Stimulated activated CD4-positive, alpha-beta T cell treated with anti-CD3 and anti-CD28 coated beads, Interleukin-1b, Interleukin-23, amount 100 ng/mL, for 1 hour (primary cell): Measurements from ENCODE around the gene EFNB1.

Experiments used
- DNase-seq, 2 donors: peaks; one replicate each; pipeline ENCODE4 v3.0.0-alpha.2; 2020; ENCODE audit warnings: low read depth in 2 of 2

Gene EFNB1

GRCh38 chrX:68843992-68844391, 15.2 kb downstream of the EFNB1 start:
- DNase-seq = no peak

GRCh38 chrX:68844581-68844980, 15.8 kb downstream of the EFNB1 start:
- DNase-seq = no peak

GRCh38 chrX:68846536-68846935, 17.7 kb downstream of the EFNB1 start:
- DNase-seq = no peak

GRCh38 chrX:68847172-68847571, 18.4 kb downstream of the EFNB1 start:
- no peak for DNase-seq

- DNase-seq = no peak
These were observed 19.5 kb downstream of the EFNB1 start for GRCh38 chrX:68848189-68848940.

- no peak for DNase-seq
These were observed 22.3 kb downstream of the EFNB1 start for GRCh38 chrX:68851082-68851481.

GRCh38 chrX:68852046-68852445, 23.2 kb downstream of the EFNB1 start:
- no peak for DNase-seq

- DNase-seq = no peak
These were observed 24.9 kb downstream of the EFNB1 start for GRCh38 chrX:68853665-68854251.

- DNase-seq = no peak
These were observed 36.5 kb downstream of the EFNB1 start for GRCh38 chrX:68865300-68865699.

GRCh38 chrX:68865926-68866325, 37.1 kb downstream of the EFNB1 start:
- no peak for DNase-seq

GRCh38 chrX:68867458-68868112, 38.8 kb downstream of the EFNB1 start:
- DNase-seq = no peak

GRCh38 chrX:68868316-68868715, 39.5 kb downstream of the EFNB1 start:
- DNase-seq = no peak

GRCh38 chrX:68868902-68869800, 40.3 kb downstream of the EFNB1 start:
- no peak for DNase-seq

GRCh38 chrX:68870357-68870756, 41.5 kb downstream of the EFNB1 start:
- no peak for DNase-seq

GRCh38 chrX:68872171-68872570, 43.4 kb downstream of the EFNB1 start:
- DNase-seq = no peak

- no peak for DNase-seq
These were observed 45.3 kb downstream of the EFNB1 start for GRCh38 chrX:68874076-68874475.

GRCh38 chrX:68876731-68877130, 47.9 kb downstream of the EFNB1 start:
- DNase-seq = no peak

GRCh38 chrX:68877606-68878005, 48.8 kb downstream of the EFNB1 start:
- DNase-seq = no peak

GRCh38 chrX:68878977-68879645, 50.3 kb downstream of the EFNB1 start:
- no peak for DNase-seq

- DNase-seq = no peak
These were observed 52.2 kb downstream of the EFNB1 start for GRCh38 chrX:68880846-68881552.

GRCh38 chrX:68881911-68882310, 53.1 kb downstream of the EFNB1 start:
- no peak for DNase-seq
